GM19238 (cell line): ENCODE measurements around the gene FTSJ1.
"Not testable (repeated sequence)": the region's sequence is repeated elsewhere in the genome, so short reads cannot be mapped to it uniquely, and the experiment has no call there.

ENCODE experiments used
- DNase-seq: peaks from one replicate; pipeline ENCODE4 v3.0.0; 2011; ENCODE audit warnings: low spot score; ENCODE audit not compliant: insufficient read length

The FTSJ1 gene

GRCh38 chrX:48521353-48522243 lies 45.6 kb downstream of the FTSJ1 start, which contains the start of gene EBP:
Gene EBP, plus strand, starts transcription at chrX:48521808. Its CDS starts 1,964 bp downstream, at chrX:48523772.
- peak; percentile 78 for DNase-seq

DNA sequence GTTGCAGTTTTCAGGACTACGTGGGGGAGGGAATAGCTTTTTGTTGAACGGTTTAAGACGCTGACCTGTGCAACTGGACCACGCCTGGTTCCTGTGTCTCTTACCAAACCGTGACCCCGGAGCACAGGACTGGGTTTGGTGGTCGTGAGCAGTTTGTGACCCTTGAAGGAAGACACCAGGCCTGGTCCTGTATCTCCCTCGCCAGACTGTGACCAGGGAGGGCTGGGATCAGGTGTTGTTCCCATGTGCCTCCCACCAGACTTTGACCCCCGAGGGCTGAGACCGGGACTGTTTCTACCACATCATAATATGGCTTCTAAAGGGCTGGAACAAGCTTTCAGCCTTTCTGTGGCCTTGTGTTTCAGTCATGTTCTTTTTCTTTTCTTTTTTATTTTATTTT lies 46.3 kb downstream of the FTSJ1 start:
- no peak for DNase-seq

DNA sequence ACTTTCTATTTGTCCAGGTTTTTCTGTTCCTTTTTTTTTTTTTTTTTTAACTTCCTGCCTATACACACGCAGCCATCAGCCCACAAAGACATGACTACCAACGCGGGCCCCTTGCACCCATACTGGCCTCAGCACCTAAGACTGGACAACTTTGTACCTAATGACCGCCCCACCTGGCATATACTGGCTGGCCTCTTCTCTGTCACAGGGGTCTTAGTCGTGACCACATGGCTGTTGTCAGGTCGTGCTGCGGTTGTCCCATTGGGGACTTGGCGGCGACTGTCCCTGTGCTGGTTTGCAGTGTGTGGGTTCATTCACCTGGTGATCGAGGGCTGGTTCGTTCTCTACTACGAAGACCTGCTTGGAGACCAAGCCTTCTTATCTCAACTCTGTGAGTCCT lies 47.7 kb downstream of the FTSJ1 start:
- no peak for DNase-seq

- DNase-seq: not testable (repeated sequence)
Observed at GRCh38 chrX:48525853-48526252, 49.9 kb downstream of the FTSJ1 start.

GRCh38 chrX:48530736-48531135 lies 54.7 kb downstream of the FTSJ1 start:
- no peak for DNase-seq

DNA sequence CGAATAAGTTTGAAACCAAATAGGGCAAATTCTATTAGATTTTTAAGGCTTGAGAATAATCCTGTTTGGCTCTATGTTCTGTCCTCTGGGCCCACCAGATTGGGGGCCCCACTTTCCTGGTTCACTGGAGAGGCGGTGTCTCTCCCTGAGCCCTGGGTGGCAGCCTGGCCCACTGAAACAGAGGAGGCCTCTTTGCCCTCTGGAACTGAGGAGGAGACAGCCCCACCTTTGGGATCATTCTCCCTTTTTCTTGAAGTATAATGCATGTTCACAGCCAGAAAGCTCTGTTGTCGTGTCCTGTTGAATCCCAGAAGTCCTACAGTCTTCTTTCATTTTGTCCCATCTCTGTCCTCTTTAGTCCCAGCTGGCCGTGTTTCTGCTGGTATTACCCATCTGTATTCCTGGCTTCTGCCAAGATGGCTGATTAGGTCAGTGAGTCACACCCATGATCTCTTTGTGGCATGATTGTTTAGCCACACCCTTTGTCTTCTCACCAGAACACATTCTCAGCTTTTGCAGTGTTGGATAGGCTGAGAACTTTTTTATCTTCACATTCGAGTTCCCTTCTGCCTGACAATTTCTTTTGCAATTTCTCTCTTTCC lies 55.5 kb downstream of the FTSJ1 start:
- no peak for DNase-seq

- no peak for DNase-seq
Observed at GRCh38 chrX:48532161-48532560, 56.2 kb downstream of the FTSJ1 start.

- no peak for DNase-seq
Observed at GRCh38 chrX:48533165-48533564, 57.2 kb downstream of the FTSJ1 start.
